HG03280 (cell line): ENCODE results near the gene LCLAT1.
"Not testable (repeated sequence)": the region's sequence is repeated elsewhere in the genome, so short reads cannot be mapped to it uniquely, and the experiment has no call there.

ENCODE experiments used
- ATAC-seq: cut with Tn5 transposase; IDR thresholded peaks from one replicate; pipeline ENCODE4 v1.9.1; 2021; ENCODE audit warnings: mild to moderate bottlenecking, moderate library complexity; ENCODE audit not compliant: unreplicated experiment

Gene LCLAT1

GRCh38 chr2:30453498-30453897, 6.5 kb downstream of the LCLAT1 start:
- no peak for ATAC-seq

GRCh38 chr2:30454571-30454970, 7.5 kb downstream of the LCLAT1 start:
- no peak for ATAC-seq

DNA sequence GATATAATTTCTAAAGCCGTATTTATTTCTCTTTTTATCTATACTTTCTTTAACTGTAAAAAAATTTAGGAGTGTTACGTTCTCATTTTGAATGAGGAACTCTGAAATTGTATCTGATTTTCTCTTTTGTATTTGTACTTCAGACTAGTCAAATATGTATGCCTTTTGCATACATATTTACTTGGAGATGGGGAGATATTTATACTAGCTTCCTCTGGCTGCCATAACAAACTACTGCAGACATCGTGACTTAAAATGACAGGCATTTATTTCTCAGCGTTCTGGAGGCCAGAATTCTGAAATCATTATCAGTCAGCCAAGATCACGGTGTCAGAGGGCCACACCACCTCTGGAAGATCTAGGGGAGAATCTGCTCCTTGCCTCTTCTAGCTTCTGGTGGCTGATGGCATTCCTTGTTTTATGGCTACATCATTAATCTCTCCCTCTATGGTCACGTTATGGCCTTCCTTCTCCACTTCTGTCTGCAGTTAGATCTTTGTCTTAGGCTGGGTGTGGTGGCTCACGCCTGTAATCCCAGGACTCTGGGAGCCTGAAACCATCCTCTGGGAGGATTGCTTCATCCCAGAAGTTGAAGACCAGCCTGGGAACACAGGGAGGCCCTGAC, 8.2 kb downstream of the LCLAT1 start:
- ATAC-seq: no peak

DNA sequence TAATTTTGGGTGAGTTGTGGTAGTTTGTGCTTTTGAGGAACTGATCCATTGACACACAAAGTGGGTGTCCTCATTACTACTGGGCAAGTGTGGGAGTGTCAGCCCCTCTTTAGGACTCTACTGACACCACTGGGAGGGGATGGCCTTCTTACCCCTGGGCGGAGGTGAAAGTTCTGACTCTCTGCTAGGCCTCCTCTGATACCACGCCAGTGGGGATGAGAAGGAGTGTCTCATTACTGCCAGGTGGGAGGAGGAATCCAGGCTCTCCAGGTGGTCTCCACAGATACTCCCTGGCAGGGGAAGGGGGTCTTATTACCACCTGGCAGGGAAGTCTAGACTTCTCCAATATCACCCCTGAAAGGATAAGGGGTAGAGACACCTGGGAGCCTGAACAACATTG, 9.1 kb downstream of the LCLAT1 start:
- no peak for ATAC-seq

GRCh38 chr2:30456579-30456978, 9.5 kb downstream of the LCLAT1 start:
- ATAC-seq: no peak

- no peak for ATAC-seq
These were observed 10.2 kb downstream of the LCLAT1 start for GRCh38 chr2:30457296-30457695.

- ATAC-seq: no peak
These were observed 12.1 kb downstream of the LCLAT1 start for GRCh38 chr2:30459140-30459539.

DNA sequence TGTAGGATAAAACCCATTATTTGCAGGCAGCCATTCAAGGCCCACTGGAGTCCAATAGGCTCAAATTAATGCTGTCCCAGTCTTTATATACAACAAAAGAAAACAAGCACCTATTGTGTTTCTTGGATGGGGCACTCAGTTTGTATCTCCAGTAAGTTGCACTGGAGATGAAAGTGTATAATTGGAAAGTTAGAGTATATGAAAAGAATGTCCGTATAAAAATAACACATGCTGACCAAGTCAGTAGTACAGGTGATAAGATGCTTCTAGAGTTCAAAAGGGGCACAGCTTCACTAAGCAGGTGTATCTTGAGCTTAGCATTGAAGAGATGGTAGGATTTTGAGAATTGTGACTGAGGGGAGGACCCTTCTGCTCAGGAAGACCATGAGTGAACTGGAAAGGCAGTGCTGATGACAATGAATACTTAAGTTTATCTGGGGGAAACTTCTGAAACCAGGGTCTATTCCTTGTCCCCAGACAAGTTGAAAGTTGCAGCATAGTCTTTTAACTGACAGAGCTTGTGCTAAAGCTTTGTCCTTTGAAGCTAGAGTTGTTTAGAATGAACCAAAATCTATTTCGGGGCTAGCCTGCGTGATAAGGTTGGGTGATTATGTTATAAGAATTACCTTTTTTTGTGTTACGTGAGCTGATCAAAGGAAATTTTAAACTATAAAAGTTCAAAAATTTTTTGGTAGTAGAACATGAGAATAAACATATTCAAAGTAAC, 15.2 kb downstream of the LCLAT1 start:
- no peak for ATAC-seq

DNA sequence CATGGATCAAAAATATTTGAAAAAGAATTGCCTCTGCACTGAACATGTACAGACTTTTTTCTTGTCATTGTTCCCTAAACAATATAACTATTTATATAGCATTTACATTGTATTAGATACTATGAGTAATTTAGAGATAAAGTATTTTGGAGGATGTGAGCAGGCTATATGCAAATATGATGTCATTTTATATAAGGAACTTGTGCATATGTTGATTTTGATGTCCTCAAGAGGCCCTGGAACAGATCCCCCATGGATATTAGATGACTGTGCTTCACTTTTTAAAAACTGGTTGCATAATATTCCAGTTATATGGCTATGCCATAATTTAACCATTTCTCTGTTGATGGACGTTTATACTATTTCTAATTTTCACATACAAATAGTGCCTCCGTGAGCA, 16.5 kb downstream of the LCLAT1 start:
- ATAC-seq: no peak

GRCh38 chr2:30464544-30465170, 17.6 kb downstream of the LCLAT1 start:
- ATAC-seq: no peak

DNA sequence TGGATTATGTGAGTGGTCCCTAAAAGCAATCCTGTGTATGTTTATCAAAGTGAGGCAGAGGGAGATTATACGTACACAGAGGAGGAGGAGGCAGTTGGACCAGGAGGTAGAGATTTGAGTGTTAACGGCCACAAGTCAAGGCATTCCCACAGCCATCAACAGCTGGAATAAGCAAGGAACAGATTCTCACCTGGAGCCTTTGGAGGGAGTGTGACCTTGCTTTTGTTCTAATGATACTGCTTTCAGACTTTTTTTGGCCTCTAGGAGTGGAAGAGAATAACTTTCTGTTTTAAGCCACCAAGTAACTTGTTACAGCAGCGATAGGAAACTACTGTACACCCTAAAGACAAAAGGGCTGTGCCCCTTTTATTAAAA, 18.1 kb downstream of the LCLAT1 start:
- ATAC-seq: no peak

- no peak for ATAC-seq
These were observed 19.2 kb downstream of the LCLAT1 start for GRCh38 chr2:30466216-30466615.

DNA sequence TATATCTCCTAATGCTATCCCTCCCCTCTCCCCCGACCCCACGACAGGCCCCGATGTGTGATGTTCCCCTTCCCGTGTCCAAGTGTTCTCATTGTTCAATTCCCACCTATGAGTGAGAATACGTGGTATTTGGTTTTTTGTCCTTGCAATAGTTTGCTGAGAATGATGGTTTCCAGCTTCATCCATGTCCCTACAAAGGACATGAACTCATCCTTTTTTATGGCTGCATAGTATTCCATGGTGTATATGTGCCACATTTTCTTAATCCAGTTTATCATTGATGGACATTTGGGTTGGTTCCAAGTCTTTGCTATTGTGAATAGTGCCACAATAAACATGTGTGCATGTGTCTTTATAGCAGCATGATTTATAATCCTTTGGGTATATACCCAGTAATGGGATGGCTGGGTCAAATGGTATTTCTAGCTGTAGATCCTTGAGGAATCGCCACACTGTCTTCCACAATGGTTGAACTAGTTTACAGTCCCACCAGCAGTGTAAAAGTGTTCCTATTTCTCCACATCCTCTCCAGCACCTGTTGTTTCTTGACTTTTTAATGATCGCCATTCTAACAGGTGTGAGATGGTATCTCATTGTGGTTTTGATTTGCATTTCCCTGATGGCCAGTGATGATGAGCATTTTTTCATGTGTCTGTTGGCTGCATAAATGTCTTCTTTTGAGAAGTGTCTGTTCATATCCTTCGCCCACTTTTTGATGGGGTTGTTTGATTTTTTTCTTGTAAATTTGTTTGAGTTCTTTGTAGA, 20.2 kb downstream of the LCLAT1 start:
- ATAC-seq: not testable (repeated sequence)

- ATAC-seq: no peak
These were observed 23.4 kb downstream of the LCLAT1 start for GRCh38 chr2:30470426-30470825.

DNA sequence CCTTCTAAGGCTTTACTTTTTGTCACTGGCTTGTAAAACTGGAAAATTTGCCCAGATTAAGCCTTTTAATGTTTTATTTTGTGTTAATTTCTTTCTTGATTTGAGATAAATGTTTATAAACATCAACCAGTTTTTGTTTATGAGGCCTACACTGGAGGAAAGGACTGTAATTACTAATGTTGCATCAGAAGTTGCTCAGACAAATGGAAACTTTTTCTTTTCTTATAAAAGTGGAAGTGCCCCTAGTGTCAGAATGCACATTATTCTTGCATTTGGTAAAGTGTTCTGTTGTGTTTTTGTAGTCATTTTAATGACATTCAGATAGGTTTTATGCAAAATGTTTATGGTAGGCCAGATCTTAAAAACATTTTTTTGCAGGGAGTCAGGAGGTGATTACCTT, 25.3 kb downstream of the LCLAT1 start:
- no peak for ATAC-seq

- ATAC-seq: no peak
These were observed 28.5 kb downstream of the LCLAT1 start for GRCh38 chr2:30475542-30475941.

DNA sequence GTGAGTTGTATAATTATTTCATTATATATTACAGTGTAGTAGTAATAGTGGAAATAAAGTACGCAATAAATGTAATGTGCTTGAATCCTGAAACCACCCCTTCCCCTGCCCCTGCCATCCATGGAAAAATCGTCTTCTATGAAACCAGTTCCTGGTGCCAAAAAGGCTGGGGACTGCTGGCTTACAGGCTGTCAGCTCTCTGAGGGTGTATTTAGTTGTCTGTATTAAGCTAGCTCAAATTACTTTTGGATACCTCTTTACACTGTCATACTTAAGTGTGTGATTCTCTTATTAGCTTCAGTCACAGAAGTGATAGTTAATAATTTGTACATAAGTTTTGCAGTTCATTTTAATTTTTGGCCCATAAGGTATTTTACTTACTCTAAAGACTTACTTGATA, 29.6 kb downstream of the LCLAT1 start:
- ATAC-seq: no peak

DNA sequence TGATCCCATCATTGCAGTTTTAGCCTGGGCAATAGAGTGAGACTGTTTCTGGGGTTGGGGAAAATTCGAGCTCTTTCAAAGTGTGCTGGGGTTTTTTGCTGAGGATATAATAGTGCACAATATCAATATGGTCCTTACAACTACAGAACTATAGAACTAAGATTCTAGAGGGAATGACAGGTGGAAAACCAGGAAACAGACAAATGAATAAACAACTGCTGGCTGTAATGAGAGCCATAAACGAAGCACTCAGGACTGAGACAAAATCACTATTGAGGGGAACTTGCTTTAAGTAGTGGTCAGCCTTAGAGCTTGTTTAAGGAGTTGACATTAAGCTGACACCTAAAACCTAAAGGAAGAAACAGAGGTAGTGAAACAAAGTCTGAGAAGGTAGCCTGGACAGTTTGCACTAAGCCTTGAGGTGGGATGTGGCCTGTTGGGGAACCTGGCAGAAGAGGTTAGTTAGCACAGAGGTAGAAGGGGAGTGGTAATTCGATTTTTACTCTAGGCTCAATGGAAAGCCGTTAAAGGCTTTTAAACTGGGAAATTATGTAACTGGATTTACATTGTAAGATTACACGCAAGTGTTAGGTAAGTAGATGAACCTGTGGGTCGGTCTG, 33.8 kb downstream of the LCLAT1 start:
- no peak for ATAC-seq

DNA sequence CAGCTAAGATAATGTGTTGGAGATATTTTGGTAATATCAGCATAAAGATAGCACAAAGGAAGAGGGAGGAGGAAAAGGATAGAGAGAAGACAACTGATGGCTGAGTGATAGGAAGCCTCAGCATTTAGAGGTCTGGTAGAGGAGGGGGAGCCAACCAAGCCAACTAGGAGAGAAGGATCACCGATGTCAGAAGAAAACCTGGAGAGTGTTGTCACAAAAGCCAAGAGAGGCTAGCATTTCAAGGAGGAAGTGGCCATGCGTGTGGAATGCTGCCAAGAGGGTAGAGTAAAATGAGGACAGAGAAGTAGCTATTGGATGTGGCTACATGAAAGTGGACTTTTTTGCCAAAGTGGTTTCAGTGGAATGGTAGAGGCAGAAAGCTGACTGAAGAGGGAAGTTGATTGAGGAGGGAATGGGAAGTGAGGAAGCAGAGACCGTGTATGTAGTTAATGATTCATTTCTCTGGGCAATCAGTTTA, 34.3 kb downstream of the LCLAT1 start:
- no peak for ATAC-seq

GRCh38 chr2:30482011-30482410, 35.0 kb downstream of the LCLAT1 start:
- ATAC-seq: no peak

DNA sequence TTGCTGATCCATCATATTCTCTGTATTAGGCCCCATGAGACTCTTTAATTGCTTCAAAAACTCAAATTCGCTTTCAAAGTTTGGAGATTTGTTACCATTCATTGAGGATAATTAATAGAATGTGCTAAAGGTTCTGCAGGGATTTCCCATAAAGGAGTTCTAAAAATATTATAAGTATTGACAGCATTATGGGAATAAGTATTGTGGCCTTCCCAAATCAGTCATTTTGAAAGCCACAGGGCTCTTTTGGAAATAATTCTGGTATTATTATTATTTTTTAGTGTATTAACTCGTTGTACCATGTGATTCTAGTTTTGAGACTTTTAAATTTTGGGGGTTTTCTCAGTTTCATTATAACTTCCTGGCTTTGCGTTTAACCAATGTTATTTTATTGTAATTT, 37.1 kb downstream of the LCLAT1 start:
- no peak for ATAC-seq
